Prostate gland (tissue), 2 donors: ENCODE results near the gene SIPA1. TPM values are rescaled to one million over a fixed set of nuclear protein-coding genes. Genes with fewer than 3 reads are reported as not detected.

Source experiments
- DNase-seq: peaks from one replicate; pipeline ENCODE4 v3.0.0-alpha.2; 2019; ENCODE audit warnings: low spot score
- H3K27ac ChIP-seq, 2 donors: fragments of 200-600 bp; sonication (generic); 2 replicates each; pipeline ENCODE4 v1.5.1; 2017 to 2019
- H3K27me3 ChIP-seq: fragments of 200-600 bp; sonication (generic); replicated peaks from 2 replicates; pipeline ENCODE4 v1.5.1; 2019; ENCODE audit not compliant: insufficient read depth
- H3K36me3 ChIP-seq, 2 donors: fragments of 200-600 bp; sonication (generic); 1 replicate in 1 of 2; 2 replicates in 1 of 2; pipeline versions ENCODE4 v1.5.1 to v1.8.1; 2017 to 2019
- H3K4me1 ChIP-seq: fragments of 200-600 bp; sonication (generic); replicated peaks from 2 replicates; pipeline ENCODE4 v1.5.1; 2019
- H3K4me3 ChIP-seq, 2 donors: fragments of 200-600 bp; sonication (generic); 2 replicates each; pipeline ENCODE4 v1.5.1; 2017 to 2019
- H3K9me3 ChIP-seq: fragments of 200-600 bp; sonication (generic); 2 replicates; pipeline ENCODE4 v1.5.1; 2017
- CTCF ChIP-seq, 4 experiments: fragments of 200-600 bp in 2 of 4; fragments of 450-650 bp in 2 of 4; sonication (generic) in 2 of 4; IDR thresholded peaks; 1 replicate in 3 of 4; 2 replicates in 1 of 4; pipeline ENCODE4 v1.5.1; 2016 to 2019; ENCODE audit warnings: antibody characterized with exemption in 4 of 4, mild to moderate bottlenecking in 2 of 4, moderate library complexity in 2 of 4
- POLR2A ChIP-seq: fragments of 450-650 bp; IDR thresholded peaks from one replicate; pipeline ENCODE4 v1.6.1; 2016; ENCODE audit warnings: antibody characterized with exemption, mild to moderate bottlenecking
- POLR2AphosphoS5 ChIP-seq: sonication (generic); formaldehyde crosslinking; IDR thresholded peaks from one replicate; pipeline ENCODE4 v1.6.1; 2017; ENCODE audit warnings: antibody characterized with exemption
- WGBS: methylation state at CpG from one replicate; pipeline ENCODE4 v1.1.5; 2018; 5-methylcytosine and 5-hydroxymethylcytosine counted together
- intact Hi-C: fragments of 100-400 bp; cut with DNase I; formaldehyde crosslinking; loops from one replicate; pipeline ENCODE4 v1.14.2; 2022
- total RNA-seq, 2 donors: library from RNA; depleted of rRNA; stranded (reverse); fragments of >200 nt; gene quantifications; one replicate each; pipeline ENCODE4 v1.1.0, GENCODE V29; 2016

SIPA1 gene
- total RNA-seq, 2 donors from 2014 or later: 38.2 to 45.2 TPM

GRCh38 chr11:65609665-65610064 lies 28.2 kb upstream of the SIPA1 start:
- intact Hi-C loops: loop anchor here (2.0 kb wide), 1 partner anchor 33 kb away; the partner anchor contains the start of gene EHBP1L1
- Histone ChIP-seq H3K4me3 (no peak overlapping the region), H3K27me3 (no peaks in the 10 kb centered on the region), H3K4me1 (peaks cover 28% of the 10 kb centered on the region), H3K9me3 (no peaks in the 10 kb centered on the region), H3K36me3 (peaks cover 9 to 13% of the 10 kb centered on the region in 2 donors), H3K27ac (no peak overlapping the region)
- DNase-seq: no peak
- 87% methylated on average over 5 of the region's 5 CpGs for WGBS
- TF ChIP-seq CTCF (IDR thresholded peaks at IDR 0.05) (no peak), POLR2A (no peak), POLR2AphosphoS5 (no peak)

- DNase-seq: no peak
- 54% methylated on average over 6 of the region's 6 CpGs for WGBS
- no peaks in the 10 kb centered on the region for H3K9me3 ChIP-seq
- H3K27ac ChIP-seq: peak overlapping the region in 1 of 2 donors; percentile 54
- peaks cover 2 to 5% of the 10 kb centered on the region in 2 donors for H3K36me3 ChIP-seq
- H3K4me3 ChIP-seq: no peak overlapping the region
- intact Hi-C loops: loop anchor here (2.0 kb wide), 1 partner anchor 34 kb away; the partner anchor contains the start of gene EHBP1L1
- H3K27me3 ChIP-seq: no peaks in the 10 kb centered on the region
- TF ChIP-seq CTCF (IDR thresholded peaks at IDR 0.05) (no peak), POLR2A (no peak), POLR2AphosphoS5 (no peak)
- H3K4me1 ChIP-seq: peaks cover 28% of the 10 kb centered on the region
These were observed 27.5 kb upstream of the SIPA1 start for GRCh38 chr11:65610404-65610803.

- peaks cover 28% of the 10 kb centered on the region for H3K4me1 ChIP-seq
- H3K4me3 ChIP-seq: peak overlapping the region in 1 of 2 donors; percentile 70
- WGBS: 48% methylated on average over 10 of the region's 10 CpGs
These were observed 26.7 kb upstream of the SIPA1 start for GRCh38 chr11:65611028-65611757.

GRCh38 chr11:65611758-65612603 lies 25.9 kb upstream of the SIPA1 start:
- Histone ChIP-seq H3K4me3 (peak overlapping the region in 1 of 2 donors; percentile 70), H3K4me1 (peaks cover 35% of the 10 kb centered on the region), H3K36me3 (no peaks in the 10 kb centered on the region), H3K9me3 (no peaks in the 10 kb centered on the region), H3K27ac (peak overlapping the region in 1 of 2 donors; percentile 93), H3K27me3 (no peaks in the 10 kb centered on the region)
- WGBS: 77% methylated on average over 12 of the region's 12 CpGs
- no peak for DNase-seq
- intact Hi-C loops: loop anchor here (2.0 kb wide), 1 partner anchor 35 kb away; the partner anchor contains the start of gene EHBP1L1
- TF ChIP-seq POLR2A: no peak
- TF ChIP-seq CTCF (IDR thresholded peaks at IDR 0.05): no peak

More at GRCh38 chr11:65611028-65611757, 26.7 kb upstream of the SIPA1 start:
- intact Hi-C loops: loop anchor here (2.0 kb wide), 1 partner anchor 34 kb away; the partner anchor contains the start of gene EHBP1L1
- H3K27ac ChIP-seq: peak overlapping the region in 1 of 2 donors; percentile 54
- H3K36me3 ChIP-seq: no peaks in the 10 kb centered on the region
- DNase-seq: no peak
- no peak for TF ChIP-seq CTCF (IDR thresholded peaks at IDR 0.05)
- no peak for TF ChIP-seq POLR2AphosphoS5
- no peak for TF ChIP-seq POLR2A
- no peaks in the 10 kb centered on the region for H3K27me3 ChIP-seq
- H3K9me3 ChIP-seq: no peaks in the 10 kb centered on the region
